Psoas muscle (tissue), 8 donors: ENCODE data around the gene FBLN1. TPM values are rescaled to one million over a fixed set of nuclear protein-coding genes. Genes with fewer than 3 reads are reported as not detected.

Experiments
- ATAC-seq, 4 donors: fragments of 200-7000 bp; cut with Tn5 transposase; one replicate each; pipeline ENCODE4 v1.9.1; 2020; ENCODE audit warnings: moderate library complexity in 3 of 4, mild to moderate bottlenecking in 2 of 4
- DNase-seq, 2 donors: peaks; one replicate each; pipeline ENCODE4 v3.0.0-alpha.2; 2020
- H3K27ac ChIP-seq: fragments of 200-600 bp; one replicate; pipeline ENCODE4 v1.8.0; 2022
- H3K27me3 ChIP-seq, 3 donors: fragments of 200-600 bp in 1 of 3; one replicate each; pipeline versions ENCODE4 v1.6.1 to v1.8.0; 2013 to 2022; ENCODE audit warnings: low read length in 2 of 3, mild to moderate bottlenecking in 2 of 3, moderate library complexity in 1 of 3; ENCODE audit not compliant: insufficient read depth in 3 of 3
- H3K36me3 ChIP-seq, 2 donors: fragments of 200-600 bp in 1 of 2; one replicate each; pipeline versions ENCODE4 v1.6.1 to v1.8.0; 2013 to 2022; ENCODE audit warnings: low read depth in 1 of 2, mild to moderate bottlenecking in 1 of 2, moderate library complexity in 1 of 2; ENCODE audit not compliant: insufficient read depth in 1 of 2
- H3K4me1 ChIP-seq: fragments of 200-600 bp; one replicate; pipeline ENCODE4 v1.8.0; 2022
- H3K4me3 ChIP-seq: fragments of 200-600 bp; one replicate; pipeline ENCODE4 v1.8.0; 2022; ENCODE audit warnings: mild to moderate bottlenecking
- H3K9me3 ChIP-seq: fragments of 200-600 bp; one replicate; pipeline ENCODE4 v1.8.0; 2022
- WGBS, 3 donors: extraction: QIAGEN DNeasy Blood & Tissue Kit; methylation state at CpG; one replicate each; pipeline versions ENCODE4 v1.1.6 to v1.1.7; 2013; 5-methylcytosine and 5-hydroxymethylcytosine counted together
- intact Hi-C, 2 donors: fragments of 100-400 bp; cut with DNase I; formaldehyde crosslinking; loops; one replicate each; pipeline versions ENCODE4 v1.11.0 to v1.14.2; 2022
- polyA plus RNA-seq, 3 donors: library from polyadenylated mRNA; stranded (reverse); fragments of 200-250 nt; gene quantifications; one replicate each; pipeline ENCODE4 v1.2.3, GENCODE V29; 2013
- total RNA-seq, 4 donors: library from RNA; stranded (reverse); fragmentation: NEBNext Ultra II Directional in 2 of 4; extraction: Animal tissue kit (Norgen Biotek cat#: 25700) in 2 of 4; gene quantifications; one replicate each; pipeline versions ENCODE4 v1.2.1 to v1.2.4, GENCODE V29; 2021 to 2023
- TF ChIP-seq, protein P1 (sequence below): fragments of 200-600 bp; IDR thresholded peaks from one replicate; pipeline ENCODE4 v1.8.0; 2022; ENCODE audit warnings: antibody characterized with exemption
- donor health status: healthy with polysubstance abuse.
- donor health status: DM: no; HTN: no; CAD: no; lungs with moderate emphysema.
- donor health status: Bipolar disorder and iron deficiency.
- donor health status: healthy.
- donor health status: DM: yes; HTN: yes; CAD: no.
- donor health status: DM: no; HTN: no; CAD: no.
- donor health status: DM: no; HTN: no; CAD: no.
- donor health status: DM: yes; HTN: yes; CAD: no.

FBLN1 gene
- total and polyA plus RNA-seq, 7 donors: 10.5 to 95.7 (median 19.3) TPM

DNA sequence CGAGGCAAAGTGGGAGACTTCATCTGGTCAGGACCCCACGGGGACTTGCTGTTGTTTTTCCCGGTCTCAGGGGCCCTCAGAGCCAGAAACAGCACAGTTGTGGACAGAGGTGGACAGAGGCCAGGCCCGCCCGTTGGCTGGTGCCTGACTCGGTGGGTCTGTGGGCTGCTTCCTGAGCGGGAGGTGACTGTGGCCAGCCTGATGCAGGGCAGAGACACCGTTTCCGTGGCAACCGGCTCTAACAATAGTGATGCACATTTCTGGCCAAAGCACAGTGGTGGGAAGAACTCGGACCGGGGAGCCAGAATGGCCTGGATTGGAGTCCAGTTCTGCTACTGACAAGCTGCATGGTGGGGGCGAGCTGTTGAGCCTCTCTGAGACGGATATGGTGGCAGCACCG lies 110.3 kb downstream of the FBLN1 start:
- intact Hi-C loops: no loop called here
- WGBS, 3 donors: 39 to 60% (median 46%) methylated on average over 15 of the region's 15 CpGs
- TF ChIP-seq, protein P1, sequence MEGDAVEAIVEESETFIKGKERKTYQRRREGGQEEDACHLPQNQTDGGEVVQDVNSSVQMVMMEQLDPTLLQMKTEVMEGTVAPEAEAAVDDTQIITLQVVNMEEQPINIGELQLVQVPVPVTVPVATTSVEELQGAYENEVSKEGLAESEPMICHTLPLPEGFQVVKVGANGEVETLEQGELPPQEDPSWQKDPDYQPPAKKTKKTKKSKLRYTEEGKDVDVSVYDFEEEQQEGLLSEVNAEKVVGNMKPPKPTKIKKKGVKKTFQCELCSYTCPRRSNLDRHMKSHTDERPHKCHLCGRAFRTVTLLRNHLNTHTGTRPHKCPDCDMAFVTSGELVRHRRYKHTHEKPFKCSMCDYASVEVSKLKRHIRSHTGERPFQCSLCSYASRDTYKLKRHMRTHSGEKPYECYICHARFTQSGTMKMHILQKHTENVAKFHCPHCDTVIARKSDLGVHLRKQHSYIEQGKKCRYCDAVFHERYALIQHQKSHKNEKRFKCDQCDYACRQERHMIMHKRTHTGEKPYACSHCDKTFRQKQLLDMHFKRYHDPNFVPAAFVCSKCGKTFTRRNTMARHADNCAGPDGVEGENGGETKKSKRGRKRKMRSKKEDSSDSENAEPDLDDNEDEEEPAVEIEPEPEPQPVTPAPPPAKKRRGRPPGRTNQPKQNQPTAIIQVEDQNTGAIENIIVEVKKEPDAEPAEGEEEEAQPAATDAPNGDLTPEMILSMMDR: no peak
- H3K36me3 ChIP-seq: no peaks in the 10 kb centered on the region
- H3K27ac ChIP-seq: peak overlapping the region; percentile 94
- DNase-seq: peak; percentile 40 to 64
- peak overlapping the region; percentile 51 for H3K4me3 ChIP-seq
- H3K4me1 ChIP-seq: peaks cover 21% of the 10 kb centered on the region
- no peaks in the 10 kb centered on the region for H3K9me3 ChIP-seq
- peak; percentile 3 to 23 (median 14) for ATAC-seq
- H3K27me3 ChIP-seq: no peaks in the 10 kb centered on the region

DNA sequence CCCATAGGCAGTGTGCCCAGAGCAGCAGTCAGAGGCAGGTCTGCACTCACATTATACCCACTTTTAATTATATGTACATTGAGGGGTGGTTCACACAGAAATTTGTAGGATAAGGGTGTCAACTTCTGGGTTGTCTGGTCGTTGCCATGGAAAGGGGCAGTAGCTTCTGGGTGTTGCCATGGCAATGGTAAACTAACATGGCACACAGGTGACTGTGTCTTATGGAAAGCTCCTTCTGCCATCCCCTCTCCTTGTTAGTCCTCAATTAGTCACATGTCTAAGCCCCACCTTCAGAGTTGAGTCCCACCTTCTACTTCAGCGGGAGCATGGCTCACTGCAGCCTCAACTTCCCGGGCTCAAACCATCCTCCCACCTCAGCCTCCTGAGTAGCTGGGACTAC lies 112.7 kb downstream of the FBLN1 start:
- DNase-seq: no peak
- no peak for ATAC-seq
- TF ChIP-seq, protein P1: no peak
- Histone ChIP-seq H3K9me3 (no peaks in the 10 kb centered on the region), H3K36me3 (no peaks in the 10 kb centered on the region), H3K4me1 (peaks cover 4% of the 10 kb centered on the region), H3K27ac (no peak overlapping the region), H3K27me3 (no peaks in the 10 kb centered on the region), H3K4me3 (no peak overlapping the region)
- 60 to 80% (median 76%) methylated on average over 3 of the region's 3 CpGs for WGBS, 3 donors
- intact Hi-C loops: loop anchor here (5.0 kb wide), 1 partner anchor 1977 kb away; no protein-coding TSS in a partner anchor

- TF ChIP-seq, protein P1: no peak
- peaks cover 4% of the 10 kb centered on the region for H3K4me1 ChIP-seq
- no peak for ATAC-seq
- no peaks in the 10 kb centered on the region for H3K9me3 ChIP-seq
- WGBS, 3 donors: 90 to 93% (median 92%) methylated on average over 2 of the region's 2 CpGs
- no peak overlapping the region for H3K4me3 ChIP-seq
- H3K36me3 ChIP-seq: no peaks in the 10 kb centered on the region
- H3K27ac ChIP-seq: no peak overlapping the region
- no peak for DNase-seq
- H3K27me3 ChIP-seq: no peaks in the 10 kb centered on the region
- intact Hi-C loops: loop anchor here (5.0 kb wide), 1 partner anchor 1976 kb away; no protein-coding TSS in a partner anchor
Measured at GRCh38 chr22:45616432-45616831, 113.7 kb downstream of the FBLN1 start.

- H3K9me3 ChIP-seq: no peaks in the 10 kb centered on the region
- H3K27ac ChIP-seq: no peak overlapping the region
- no peak for ATAC-seq
- H3K27me3 ChIP-seq: no peaks in the 10 kb centered on the region
- WGBS, 3 donors: 67 to 71% (median 68%) methylated on average over 8 of the region's 8 CpGs
- peaks cover 1% of the 10 kb centered on the region for H3K4me1 ChIP-seq
- DNase-seq: no peak
- H3K36me3 ChIP-seq: no peaks in the 10 kb centered on the region
- no peak overlapping the region for H3K4me3 ChIP-seq
- intact Hi-C loops: loop anchor here (5.0 kb wide), 1 partner anchor 1974 kb away; no protein-coding TSS in a partner anchor
- TF ChIP-seq, protein P1: no peak
Measured at GRCh38 chr22:45617948-45618347, 115.3 kb downstream of the FBLN1 start.

GRCh38 chr22:45620706-45621105 lies 118.0 kb downstream of the FBLN1 start:
- DNase-seq: no peak
- H3K4me3 ChIP-seq: no peak overlapping the region
- H3K9me3 ChIP-seq: no peaks in the 10 kb centered on the region
- H3K4me1 ChIP-seq: no peaks in the 10 kb centered on the region
- no peak for ATAC-seq
- WGBS, 3 donors: 75 to 86% (median 79%) methylated on average over 3 of the region's 3 CpGs
- H3K27ac ChIP-seq: no peak overlapping the region
- TF ChIP-seq, protein P1: no peak
- H3K36me3 ChIP-seq: no peaks in the 10 kb centered on the region
- intact Hi-C loops: no loop called here
- H3K27me3 ChIP-seq: no peaks in the 10 kb centered on the region
